Small intestine (tissue), 7 donors: ENCODE data around the gene JAKMIP1. TPM values are rescaled to one million over a fixed set of nuclear protein-coding genes. Genes with fewer than 3 reads are reported as not detected.

Experiments
- DNase-seq, 2 donors: peaks; one replicate each; pipeline versions ENCODE4 v3.0.0 to v3.0.0-alpha.2; 2013
- FAIRE-seq: peaks from 2 replicates; lab custom pipeline; 2012; peaks lifted over from hg19 to GRCh38; lab: Jason Lieb, UNC
- H3K27ac ChIP-seq, 3 donors: one replicate each; pipeline ENCODE4 v1.5.1; 2013; ENCODE audit warnings: low read length in 2 of 3, mild to moderate bottlenecking in 2 of 3, control low read depth in 1 of 3, inconsistent platforms in 1 of 3, low read depth in 1 of 3, moderate library complexity in 1 of 3
- H3K27me3 ChIP-seq, 3 donors: one replicate each; pipeline ENCODE4 v1.6.1; 2013; ENCODE audit warnings: low read length in 3 of 3, inconsistent platforms in 1 of 3; ENCODE audit not compliant: control insufficient read depth in 3 of 3, insufficient read depth in 3 of 3
- H3K36me3 ChIP-seq, 3 donors: one replicate each; pipeline ENCODE4 v1.6.1; 2013; ENCODE audit warnings: low read length in 3 of 3, inconsistent platforms in 1 of 3, low read depth in 1 of 3, mild to moderate bottlenecking in 1 of 3, moderate library complexity in 1 of 3; ENCODE audit not compliant: control insufficient read depth in 3 of 3, insufficient read depth in 2 of 3
- H3K4me1 ChIP-seq, 3 donors: one replicate each; pipeline ENCODE4 v1.6.1; 2013; ENCODE audit warnings: low read length in 2 of 3, inconsistent platforms in 1 of 3, low read depth in 1 of 3, mild to moderate bottlenecking in 1 of 3, moderate library complexity in 1 of 3; ENCODE audit not compliant: control insufficient read depth in 3 of 3, insufficient read depth in 2 of 3
- H3K4me3 ChIP-seq, 3 donors: one replicate each; pipeline ENCODE4 v1.5.1; 2013; ENCODE audit warnings: low read length in 3 of 3, control low read depth in 1 of 3, inconsistent platforms in 1 of 3, low read depth in 1 of 3, mild to moderate bottlenecking in 1 of 3, moderate library complexity in 1 of 3
- H3K9me3 ChIP-seq, 2 donors: one replicate each; pipeline ENCODE4 v1.6.1; 2013; ENCODE audit warnings: low read depth in 1 of 2, low read length in 1 of 2; ENCODE audit not compliant: control insufficient read depth in 2 of 2, insufficient read depth in 1 of 2
- WGBS, 3 donors: extraction: QIAGEN DNeasy Blood & Tissue Kit; methylation state at CpG; one replicate each; pipeline ENCODE4 v1.1.7; 2013; 5-methylcytosine and 5-hydroxymethylcytosine counted together
- polyA plus RNA-seq, 4 donors: library from polyadenylated mRNA; stranded (reverse) in 3 of 4; unstranded in 1 of 4; fragments of 200-250 nt in 3 of 4; fragments of 120-200 nt in 1 of 4; gene quantifications; one replicate each; pipeline versions ENCODE4 v1.2.1 to v1.2.3, GENCODE V29; 2013
- donor health status: healthy with polysubstance abuse.
- donor health status: control.
- donor health status: control.
- donor health status: Bipolar disorder and iron deficiency.
- donor health status: healthy.

The JAKMIP1 gene
- polyA plus RNA-seq, 4 donors: 0.25 to 1.8 (median 1.0) TPM

- Histone ChIP-seq H3K36me3 (no peaks in the 10 kb centered on the region), H3K9me3 (peaks cover 0 to 10% of the 10 kb centered on the region in 2 donors), H3K27ac (no peak overlapping the region), H3K4me3 (no peak overlapping the region), H3K27me3 (peaks cover 0 to 28% (median 19%) of the 10 kb centered on the region in 3 donors), H3K4me1 (no peaks in the 10 kb centered on the region)
- DNase-seq: peak in 1 of 2 donors; percentile 42
- FAIRE-seq: no peak
- 34 to 44% (median 39%) methylated on average over 7 of the region's 7 CpGs for WGBS, 3 donors
Observed at GRCh38 chr4:6225469-6225868, 25.1 kb upstream of the JAKMIP1 start.

GRCh38 chr4:6224735-6225134, 24.4 kb upstream of the JAKMIP1 start:
- no peaks in the 10 kb centered on the region for H3K4me1 ChIP-seq
- H3K27me3 ChIP-seq: peaks cover 0 to 30% (median 21%) of the 10 kb centered on the region in 3 donors
- H3K4me3 ChIP-seq: no peak overlapping the region
- DNase-seq (no peak), FAIRE-seq (no peak)
- 72 to 81% (median 74%) methylated on average over 3 of the region's 3 CpGs for WGBS, 3 donors
- no peaks in the 10 kb centered on the region for H3K36me3 ChIP-seq
- no peak overlapping the region for H3K27ac ChIP-seq
- H3K9me3 ChIP-seq: peaks cover 0 to 10% of the 10 kb centered on the region in 2 donors

GRCh38 chr4:6222761-6223292, 22.5 kb upstream of the JAKMIP1 start:
- H3K9me3 ChIP-seq: peaks cover 0 to 10% of the 10 kb centered on the region in 2 donors
- H3K36me3 ChIP-seq: no peaks in the 10 kb centered on the region
- DNase-seq (no peak), FAIRE-seq (no peak)
- 62 to 68% (median 64%) methylated on average over 10 of the region's 10 CpGs for WGBS, 3 donors
- H3K27me3 ChIP-seq: peaks cover 0 to 36% (median 25%) of the 10 kb centered on the region in 3 donors
- H3K4me1 ChIP-seq: no peaks in the 10 kb centered on the region
- no peak overlapping the region for H3K27ac ChIP-seq
- H3K4me3 ChIP-seq: no peak overlapping the region

- peaks cover 0 to 36% (median 25%) of the 10 kb centered on the region in 3 donors for H3K27me3 ChIP-seq
- FAIRE-seq (no peak), DNase-seq (peak; percentile 15 to 46)
- H3K4me1 ChIP-seq: no peaks in the 10 kb centered on the region
- H3K4me3 ChIP-seq: peak overlapping the region in 1 of 3 donors; percentile 16
- H3K27ac ChIP-seq: no peak overlapping the region
- WGBS, 3 donors: 13 to 35% (median 28%) methylated on average over 48 to 84 of the region's 84 CpGs
- H3K36me3 ChIP-seq: no peaks in the 10 kb centered on the region
- H3K9me3 ChIP-seq: peaks cover 0 to 10% of the 10 kb centered on the region in 2 donors
Observed at GRCh38 chr4:6221851-6222760, 21.8 kb upstream of the JAKMIP1 start.

- H3K4me1 ChIP-seq: no peaks in the 10 kb centered on the region
- no peak overlapping the region for H3K4me3 ChIP-seq
- H3K27me3 ChIP-seq: peaks cover 0 to 36% (median 25%) of the 10 kb centered on the region in 3 donors
- no peak for FAIRE-seq
- no peak overlapping the region for H3K27ac ChIP-seq
- peaks cover 0 to 10% of the 10 kb centered on the region in 2 donors for H3K9me3 ChIP-seq
- H3K36me3 ChIP-seq: no peaks in the 10 kb centered on the region
- DNase-seq: peak in 1 of 2 donors; percentile 7
- 16 to 19% (median 16%) methylated on average over 16 of the region's 16 CpGs for WGBS, 3 donors
Observed at GRCh38 chr4:6221301-6221850, 21.0 kb upstream of the JAKMIP1 start.

GRCh38 chr4:6217716-6218381, 17.5 kb upstream of the JAKMIP1 start:
- no peak for DNase-seq
- H3K4me1 ChIP-seq: no peaks in the 10 kb centered on the region
- H3K9me3 ChIP-seq: peaks cover 0 to 10% of the 10 kb centered on the region in 2 donors
- 48 to 65% (median 53%) methylated on average over 1 of the region's 1 CpG for WGBS, 3 donors
- H3K27me3 ChIP-seq: peaks cover 0 to 25% (median 20%) of the 10 kb centered on the region in 3 donors
- H3K36me3 ChIP-seq: no peaks in the 10 kb centered on the region
- no peak overlapping the region for H3K27ac ChIP-seq
- FAIRE-seq: no peak
- no peak overlapping the region for H3K4me3 ChIP-seq

- no peak for DNase-seq
- WGBS, 3 donors: 58 to 74% (median 68%) methylated on average over 3 of the region's 3 CpGs
- Histone ChIP-seq H3K9me3 (peaks cover 0 to 3% of the 10 kb centered on the region in 2 donors), H3K36me3 (no peaks in the 10 kb centered on the region), H3K27me3 (peaks cover 0 to 19% (median 13%) of the 10 kb centered on the region in 3 donors), H3K4me1 (no peaks in the 10 kb centered on the region), H3K4me3 (no peak overlapping the region), H3K27ac (no peak overlapping the region)
- FAIRE-seq: no peak
Observed at GRCh38 chr4:6216588-6216987, 16.2 kb upstream of the JAKMIP1 start.

GRCh38 chr4:6209921-6210320, 9.6 kb upstream of the JAKMIP1 start:
- no peak for DNase-seq
- Histone ChIP-seq H3K4me1 (no peaks in the 10 kb centered on the region), H3K36me3 (no peaks in the 10 kb centered on the region), H3K27ac (no peak overlapping the region), H3K9me3 (no peaks in the 10 kb centered on the region), H3K27me3 (no peaks in the 10 kb centered on the region), H3K4me3 (no peak overlapping the region)
- WGBS, 3 donors: 32 to 61% (median 48%) methylated on average over 4 of the region's 4 CpGs
- no peak for FAIRE-seq
